Duodenal mucosa (tissue), 2 donors: ENCODE data around the gene WNT5A.
"Not testable (repeated sequence)": the region's sequence is repeated elsewhere in the genome, so short reads cannot be mapped to it uniquely, and the experiment has no call there.

ENCODE experiments used
- H3K27ac ChIP-seq: one replicate; pipeline ENCODE4 v1.7.0; 2013; ENCODE audit warnings: low read depth, low read length
- H3K27me3 ChIP-seq, 2 donors: one replicate each; pipeline ENCODE4 v1.7.0; 2013; ENCODE audit warnings: low read length in 2 of 2, control low read depth in 1 of 2; ENCODE audit not compliant: insufficient read depth in 2 of 2, control insufficient read depth in 1 of 2
- H3K36me3 ChIP-seq, 2 donors: one replicate each; pipeline ENCODE4 v1.7.0; 2013; ENCODE audit warnings: low read length in 2 of 2, control low read depth in 1 of 2; ENCODE audit not compliant: insufficient read depth in 2 of 2, control insufficient read depth in 1 of 2
- H3K4me1 ChIP-seq, 2 donors: one replicate each; pipeline ENCODE4 v1.7.0; 2013; ENCODE audit warnings: low read length in 2 of 2, control low read depth in 1 of 2; ENCODE audit not compliant: insufficient read depth in 2 of 2, control insufficient read depth in 1 of 2
- H3K4me3 ChIP-seq, 2 donors: one replicate each; pipeline ENCODE4 v1.7.0; 2013; ENCODE audit warnings: low read length in 2 of 2, low read depth in 1 of 2
- H3K9ac ChIP-seq, 2 donors: one replicate each; pipeline ENCODE4 v1.7.0; 2013; ENCODE audit warnings: low read length in 2 of 2, low read depth in 1 of 2
- H3K9me3 ChIP-seq, 2 donors: one replicate each; pipeline ENCODE4 v1.7.0; 2013; ENCODE audit warnings: low read length in 2 of 2, control low read depth in 1 of 2; ENCODE audit not compliant: control insufficient read depth in 1 of 2

Gene WNT5A

GRCh38 chr3:55507808-55508207 lies 20.7 kb upstream of the WNT5A start:
- H3K27ac ChIP-seq: no peak overlapping the region
- no peaks in the 10 kb centered on the region for H3K36me3 ChIP-seq
- no peaks in the 10 kb centered on the region for H3K4me1 ChIP-seq
- no peak overlapping the region for H3K9ac ChIP-seq
- no peak overlapping the region for H3K4me3 ChIP-seq
- H3K9me3 ChIP-seq: no peaks in the 10 kb centered on the region
- no peaks in the 10 kb centered on the region for H3K27me3 ChIP-seq

- Histone ChIP-seq H3K9me3 (no peaks in the 10 kb centered on the region), H3K27ac (no peak overlapping the region), H3K9ac (no peak overlapping the region), H3K36me3 (no peaks in the 10 kb centered on the region), H3K4me3 (no peak overlapping the region), H3K27me3 (no peaks in the 10 kb centered on the region), H3K4me1 (no peaks in the 10 kb centered on the region)
Observed at GRCh38 chr3:55505776-55506175, 18.7 kb upstream of the WNT5A start.

- not testable (repeated sequence) for H3K27ac ChIP-seq, H3K9me3 ChIP-seq, H3K36me3 ChIP-seq, H3K9ac ChIP-seq, H3K27me3 ChIP-seq, H3K4me3 ChIP-seq, H3K4me1 ChIP-seq
Observed at GRCh38 chr3:55505102-55505501, 18.0 kb upstream of the WNT5A start.

- Histone ChIP-seq H3K27ac (no peak overlapping the region), H3K27me3 (no peaks in the 10 kb centered on the region), H3K9ac (no peak overlapping the region), H3K36me3 (no peaks in the 10 kb centered on the region), H3K4me3 (no peak overlapping the region), H3K9me3 (no peaks in the 10 kb centered on the region), H3K4me1 (no peaks in the 10 kb centered on the region)
Observed at GRCh38 chr3:55501905-55502304, 14.8 kb upstream of the WNT5A start.

GRCh38 chr3:55500555-55501330 lies 13.6 kb upstream of the WNT5A start:
- H3K9ac ChIP-seq: no peak overlapping the region
- no peak overlapping the region for H3K4me3 ChIP-seq
- H3K9me3 ChIP-seq: no peaks in the 10 kb centered on the region
- H3K4me1 ChIP-seq: no peaks in the 10 kb centered on the region
- H3K27ac ChIP-seq: no peak overlapping the region
- no peaks in the 10 kb centered on the region for H3K36me3 ChIP-seq
- no peaks in the 10 kb centered on the region for H3K27me3 ChIP-seq

GRCh38 chr3:55498520-55498919 lies 11.4 kb upstream of the WNT5A start:
- Histone ChIP-seq H3K4me3 (no peak overlapping the region), H3K27me3 (no peaks in the 10 kb centered on the region), H3K4me1 (no peaks in the 10 kb centered on the region), H3K9ac (no peak overlapping the region), H3K36me3 (no peaks in the 10 kb centered on the region), H3K9me3 (no peaks in the 10 kb centered on the region), H3K27ac (no peak overlapping the region)

GRCh38 chr3:55497250-55497649 lies 10.1 kb upstream of the WNT5A start:
- Histone ChIP-seq H3K27ac (no peak overlapping the region), H3K4me1 (no peaks in the 10 kb centered on the region), H3K4me3 (no peak overlapping the region), H3K27me3 (peaks cover 4 to 6% of the 10 kb centered on the region in 2 donors), H3K9me3 (no peaks in the 10 kb centered on the region), H3K9ac (no peak overlapping the region), H3K36me3 (no peaks in the 10 kb centered on the region)

GRCh38 chr3:55494976-55495375 lies 7.9 kb upstream of the WNT5A start:
- no peak overlapping the region for H3K9ac ChIP-seq
- H3K9me3 ChIP-seq: no peaks in the 10 kb centered on the region
- peaks cover 14 to 15% of the 10 kb centered on the region in 2 donors for H3K27me3 ChIP-seq
- no peak overlapping the region for H3K27ac ChIP-seq
- H3K4me1 ChIP-seq: no peaks in the 10 kb centered on the region
- H3K4me3 ChIP-seq: no peak overlapping the region
- no peaks in the 10 kb centered on the region for H3K36me3 ChIP-seq

GRCh38 chr3:55492976-55493375 lies 5.9 kb upstream of the WNT5A start:
- H3K4me3 ChIP-seq: no peak overlapping the region
- no peak overlapping the region for H3K27ac ChIP-seq
- peaks cover 0 to 10% of the 10 kb centered on the region in 2 donors for H3K4me1 ChIP-seq
- peaks cover 30 to 31% of the 10 kb centered on the region in 2 donors for H3K27me3 ChIP-seq
- H3K9ac ChIP-seq: no peak overlapping the region
- no peaks in the 10 kb centered on the region for H3K9me3 ChIP-seq
- no peaks in the 10 kb centered on the region for H3K36me3 ChIP-seq

- Histone ChIP-seq H3K36me3 (no peaks in the 10 kb centered on the region), H3K4me1 (peaks cover 8 to 20% of the 10 kb centered on the region in 2 donors), H3K9ac (no peak overlapping the region), H3K4me3 (no peak overlapping the region), H3K27ac (no peak overlapping the region), H3K27me3 (peaks cover 34 to 45% of the 10 kb centered on the region in 2 donors), H3K9me3 (no peaks in the 10 kb centered on the region)
Observed at GRCh38 chr3:55491296-55491816, 4.2 kb upstream of the WNT5A start.
